ENCODE measurements around the gene CHD9NB.

CHD9NB gene

DNA sequence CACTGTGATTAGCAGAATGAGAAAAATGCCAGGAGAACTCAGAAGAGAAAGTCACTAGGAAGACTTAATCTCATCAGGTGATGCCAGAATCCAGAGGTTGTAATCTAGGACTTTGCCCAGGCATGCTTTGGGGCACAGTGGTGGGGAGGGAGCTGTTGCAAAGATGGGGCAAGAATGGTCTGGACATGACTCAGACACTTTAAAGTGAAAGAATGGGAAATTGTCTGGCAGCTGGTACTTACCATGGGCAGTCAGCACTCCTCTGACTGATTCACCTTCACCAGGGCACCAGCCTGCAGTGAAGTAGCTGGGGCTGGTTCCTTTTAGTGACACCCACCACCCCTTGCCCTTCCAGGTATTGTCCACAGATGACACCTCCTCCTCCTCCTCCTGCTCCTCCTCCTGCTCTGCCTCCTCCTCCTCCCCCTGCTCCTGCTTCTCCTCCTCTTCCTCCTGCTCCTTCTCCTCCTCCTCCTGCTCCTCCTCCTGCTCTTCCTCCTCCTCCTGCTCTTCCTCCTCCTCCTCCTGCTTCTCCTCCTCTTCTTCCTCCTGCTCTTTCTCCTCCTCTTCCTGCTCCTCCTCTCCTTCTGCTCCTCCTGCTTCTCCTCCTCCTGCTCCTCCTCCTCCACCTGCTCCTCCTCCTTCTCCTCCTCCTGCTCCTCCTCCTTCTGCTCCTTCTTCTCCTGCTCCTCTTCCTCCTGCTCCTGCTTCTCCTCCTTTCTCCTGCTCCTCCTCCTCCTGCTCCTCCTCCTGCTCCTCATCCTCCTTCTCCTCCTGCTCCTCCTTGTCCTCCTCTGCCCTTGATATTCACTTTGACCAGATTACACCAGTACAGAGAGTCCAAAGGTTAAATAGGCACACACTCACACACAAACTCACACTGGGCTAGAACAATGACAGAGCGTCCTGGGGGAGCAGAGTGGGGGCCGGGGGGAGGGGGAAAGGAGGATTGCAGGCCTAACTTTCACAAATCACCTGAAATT lies at the start of gene CHD9NB:
Gene CHD9NB (minus strand): TSS at position 379 of the 983 bp plus-strand sequence. CDS start 8,739 bp downstream, outside the sequence.
- DNase-seq (ENCODE audit: low spot score in 2 of 2), result no peak
- Mint-ChIP-seq H3K4me3 (no peak within 1 kb of the TSS), H3K27ac (ENCODE audit: low read depth) (no peak within 1 kb of the TSS), H3K9me3 (no peaks in the 10 kb centered on the region), H3K27me3 (no peaks in the 10 kb centered on the region), H3K4me1 (peaks cover 24% of the 10 kb centered on the region), H3K36me3 (ENCODE audit: insufficient read depth) (peaks cover 1% of the 10 kb centered on the region)
- ATAC-seq (replicated peaks; ENCODE audit: extremely low read depth, poor library complexity, severe bottlenecking), result no peak

GRCh38 chr16:53100889-53101288 lies 48.2 kb upstream of the CHD9NB start:
- H3K27ac Mint-ChIP-seq (ENCODE audit: low read depth), result no peak overlapping the region
- peaks cover 29% of the 10 kb centered on the region for H3K4me1 Mint-ChIP-seq
- H3K9me3 Mint-ChIP-seq, result no peaks in the 10 kb centered on the region
- peaks cover 8% of the 10 kb centered on the region for H3K36me3 Mint-ChIP-seq (ENCODE audit: insufficient read depth)
- no peak overlapping the region for H3K4me3 Mint-ChIP-seq
- H3K27me3 Mint-ChIP-seq, result no peaks in the 10 kb centered on the region
- ATAC-seq (replicated peaks; ENCODE audit: extremely low read depth, poor library complexity, severe bottlenecking) (no peak), DNase-seq (ENCODE audit: low spot score in 2 of 2) (no peak)

DNA sequence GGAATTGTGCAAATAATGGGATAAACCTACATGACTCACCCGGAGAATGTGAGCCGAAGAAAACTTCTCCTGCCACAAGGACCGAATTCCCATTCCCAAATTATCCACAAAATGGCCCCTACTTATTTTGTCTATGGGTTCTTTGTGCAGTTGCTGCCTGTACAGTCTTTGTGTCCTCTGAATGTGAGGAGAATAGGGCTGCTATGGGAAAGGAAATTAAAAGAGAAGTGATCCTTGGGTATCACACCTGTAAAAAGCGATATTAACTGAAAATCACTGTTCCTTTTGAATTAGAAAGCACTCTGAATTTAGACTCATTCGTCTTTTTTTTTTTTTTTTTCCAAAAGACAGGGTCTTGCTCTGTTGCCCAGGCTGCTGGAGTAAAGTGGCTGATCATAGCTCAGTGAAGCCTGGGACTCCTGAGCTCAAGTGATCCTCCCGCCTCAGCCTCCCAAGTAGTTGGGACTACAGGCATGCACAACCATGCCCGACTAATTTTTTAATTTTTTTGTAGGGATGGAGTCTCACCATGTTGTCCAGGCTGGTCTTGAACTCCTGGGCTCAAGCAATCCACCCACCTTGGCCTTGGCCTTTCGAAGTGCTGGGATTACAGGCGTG lies 47.5 kb upstream of the CHD9NB start:
- Mint-ChIP-seq H3K9me3 (no peaks in the 10 kb centered on the region), H3K27me3 (no peaks in the 10 kb centered on the region), H3K4me3 (peak overlapping the region; percentile 79), H3K4me1 (peaks cover 29% of the 10 kb centered on the region), H3K36me3 (ENCODE audit: insufficient read depth) (peaks cover 8% of the 10 kb centered on the region), H3K27ac (ENCODE audit: low read depth) (no peak overlapping the region)
- ATAC-seq (replicated peaks; ENCODE audit: extremely low read depth, poor library complexity, severe bottlenecking) (no peak), DNase-seq (ENCODE audit: low spot score in 2 of 2) (no peak)

GRCh38 chr16:53099318-53100130 lies 46.8 kb upstream of the CHD9NB start:
- Mint-ChIP-seq H3K4me3 (peak overlapping the region; percentile 79), H3K27ac (ENCODE audit: low read depth) (peak overlapping the region; percentile 96), H3K27me3 (no peaks in the 10 kb centered on the region), H3K9me3 (no peaks in the 10 kb centered on the region), H3K36me3 (ENCODE audit: insufficient read depth) (peaks cover 8% of the 10 kb centered on the region), H3K4me1 (peaks cover 29% of the 10 kb centered on the region)
- DNase-seq (ENCODE audit: low spot score in 2 of 2) (peak; percentile 18 to 45), ATAC-seq (replicated peaks; ENCODE audit: extremely low read depth, poor library complexity, severe bottlenecking) (peak; percentile 79)

- peak; percentile 74 for ATAC-seq (replicated peaks; ENCODE audit: extremely low read depth, poor library complexity, severe bottlenecking)
- DNase-seq (ENCODE audit: low spot score in 2 of 2), result peak; percentile 22 to 42
- peak overlapping the region; percentile 96 for H3K27ac Mint-ChIP-seq (ENCODE audit: low read depth)
- no peaks in the 10 kb centered on the region for H3K9me3 Mint-ChIP-seq
- H3K4me1 Mint-ChIP-seq, result peaks cover 29% of the 10 kb centered on the region
- peak overlapping the region; percentile 79 for H3K4me3 Mint-ChIP-seq
- H3K27me3 Mint-ChIP-seq, result no peaks in the 10 kb centered on the region
- peaks cover 8% of the 10 kb centered on the region for H3K36me3 Mint-ChIP-seq (ENCODE audit: insufficient read depth)
Measured at GRCh38 chr16:53098526-53099317, 46.0 kb upstream of the CHD9NB start.

- no peaks in the 10 kb centered on the region for H3K9me3 Mint-ChIP-seq
- no peak overlapping the region for H3K4me3 Mint-ChIP-seq
- peaks cover 34% of the 10 kb centered on the region for H3K4me1 Mint-ChIP-seq
- H3K27me3 Mint-ChIP-seq, result no peaks in the 10 kb centered on the region
- DNase-seq (ENCODE audit: low spot score in 2 of 2) (no peak), ATAC-seq (replicated peaks; ENCODE audit: extremely low read depth, poor library complexity, severe bottlenecking) (no peak)
- peak overlapping the region; percentile 96 for H3K27ac Mint-ChIP-seq (ENCODE audit: low read depth)
- H3K36me3 Mint-ChIP-seq (ENCODE audit: insufficient read depth), result peaks cover 8% of the 10 kb centered on the region
Measured at GRCh38 chr16:53097190-53097589, 44.5 kb upstream of the CHD9NB start.

DNA sequence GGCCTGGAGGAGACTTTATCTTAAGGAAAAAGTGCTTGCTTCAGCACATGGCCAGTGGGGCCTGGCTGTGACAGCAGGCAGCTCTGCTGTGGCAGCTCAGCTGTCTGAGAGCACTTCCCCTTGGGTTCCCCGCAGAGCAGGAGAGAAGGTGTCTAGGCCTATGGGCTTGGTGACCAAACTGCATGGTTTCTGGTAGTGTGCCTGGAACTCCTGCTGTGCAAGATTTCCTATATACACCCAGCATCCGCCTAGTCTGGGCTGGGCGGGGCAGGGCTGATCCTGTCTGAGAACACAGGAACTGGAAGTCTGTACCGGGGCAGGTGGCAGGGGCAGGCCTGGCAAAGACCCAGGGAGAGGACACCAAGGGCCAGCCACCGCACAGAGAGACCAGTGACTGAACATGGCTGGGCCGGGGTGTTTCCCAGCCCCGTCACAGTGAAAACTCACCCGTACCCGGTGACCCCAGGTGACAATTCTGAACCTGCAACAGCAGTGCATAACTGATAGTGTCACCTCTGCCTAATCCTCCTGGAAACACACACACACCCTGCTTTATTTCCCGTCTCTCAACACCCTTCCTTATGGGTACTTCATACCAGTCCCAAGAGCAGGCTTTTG lies 41.4 kb upstream of the CHD9NB start:
- peaks cover 3% of the 10 kb centered on the region for H3K36me3 Mint-ChIP-seq (ENCODE audit: insufficient read depth)
- H3K9me3 Mint-ChIP-seq, result no peaks in the 10 kb centered on the region
- ATAC-seq (replicated peaks; ENCODE audit: extremely low read depth, poor library complexity, severe bottlenecking) (no peak), DNase-seq (ENCODE audit: low spot score in 2 of 2) (peak in 1 of 2 donors; percentile 9)
- no peaks in the 10 kb centered on the region for H3K27me3 Mint-ChIP-seq
- no peak overlapping the region for H3K27ac Mint-ChIP-seq (ENCODE audit: low read depth)
- H3K4me3 Mint-ChIP-seq, result no peak overlapping the region
- H3K4me1 Mint-ChIP-seq, result peaks cover 49% of the 10 kb centered on the region

GRCh38 chr16:53093162-53093744 lies 40.6 kb upstream of the CHD9NB start:
- DNase-seq (ENCODE audit: low spot score in 2 of 2), result no peak
- Mint-ChIP-seq H3K27ac (ENCODE audit: low read depth) (no peak overlapping the region), H3K4me1 (peaks cover 41% of the 10 kb centered on the region)

DNA sequence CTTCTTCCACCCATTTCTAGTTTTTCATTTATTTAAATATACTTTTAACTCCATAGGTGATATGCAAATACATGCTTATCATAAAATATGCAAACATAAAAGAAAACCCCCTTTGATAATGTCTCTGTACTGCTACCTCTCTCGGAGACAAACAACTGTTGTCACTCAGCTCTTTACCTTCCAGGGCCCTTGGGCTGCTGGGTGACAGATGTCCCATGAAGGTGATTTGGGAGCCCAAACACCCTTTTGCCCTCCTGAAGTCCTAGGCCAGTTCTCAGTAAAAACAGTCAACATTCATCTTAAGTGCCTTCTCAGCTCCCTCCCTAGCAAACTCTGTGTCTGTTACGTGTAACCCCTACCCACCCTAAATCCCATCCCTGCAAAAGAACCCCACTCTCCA lies 39.6 kb upstream of the CHD9NB start:
- ATAC-seq (replicated peaks; ENCODE audit: extremely low read depth, poor library complexity, severe bottlenecking), result no peak
- H3K36me3 Mint-ChIP-seq (ENCODE audit: insufficient read depth), result peaks cover 2% of the 10 kb centered on the region
- H3K27ac Mint-ChIP-seq (ENCODE audit: low read depth), result no peak overlapping the region
- no peaks in the 10 kb centered on the region for H3K27me3 Mint-ChIP-seq
- no peaks in the 10 kb centered on the region for H3K9me3 Mint-ChIP-seq
- no peak for DNase-seq (ENCODE audit: low spot score in 2 of 2)
- H3K4me3 Mint-ChIP-seq, result no peak overlapping the region
- H3K4me1 Mint-ChIP-seq, result peaks cover 39% of the 10 kb centered on the region

More at GRCh38 chr16:53093162-53093744, 40.6 kb upstream of the CHD9NB start:
- Mint-ChIP-seq H3K4me3 (no peak overlapping the region), H3K36me3 (ENCODE audit: insufficient read depth) (no peaks in the 10 kb centered on the region), H3K9me3 (no peaks in the 10 kb centered on the region), H3K27me3 (no peaks in the 10 kb centered on the region)
- no peak for ATAC-seq (replicated peaks; ENCODE audit: extremely low read depth, poor library complexity, severe bottlenecking)

DNA sequence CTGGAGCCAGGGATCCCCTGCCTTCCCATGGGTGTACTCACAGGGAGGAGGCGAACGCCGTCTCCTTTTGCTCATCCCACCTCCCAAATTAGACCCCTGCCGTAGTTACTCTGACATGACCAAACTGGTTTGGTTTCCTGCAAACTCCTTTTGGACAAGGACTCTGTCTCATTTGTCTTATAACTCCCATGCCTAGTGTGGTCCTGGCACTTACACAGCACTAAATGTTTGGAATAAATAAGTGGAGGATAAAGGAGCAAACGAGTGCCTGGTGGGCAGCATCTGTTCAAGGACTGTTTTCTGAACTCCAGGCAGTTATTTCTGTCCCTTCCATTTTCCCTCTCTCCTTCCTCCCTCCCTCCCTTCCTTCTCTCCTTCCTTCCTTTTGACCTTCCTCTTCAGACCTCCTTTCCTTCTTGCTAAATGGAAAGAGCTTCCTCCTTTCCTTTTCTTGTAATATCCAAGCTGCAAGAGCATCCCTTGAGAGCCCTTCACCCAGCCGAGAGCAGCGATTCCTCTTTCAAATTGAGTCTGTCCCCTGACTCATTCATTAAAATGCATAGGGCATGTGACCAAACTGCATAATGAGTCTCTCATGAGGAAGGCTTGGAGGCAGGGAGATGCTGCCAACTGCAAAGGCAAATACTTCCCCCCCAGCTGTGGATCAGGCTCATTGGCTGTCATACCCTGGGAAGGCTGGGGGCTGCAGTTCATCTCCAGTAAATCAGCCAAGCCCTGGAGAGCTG lies 38.9 kb upstream of the CHD9NB start:
- Mint-ChIP-seq H3K4me1 (peaks cover 40% of the 10 kb centered on the region), H3K27me3 (no peaks in the 10 kb centered on the region), H3K9me3 (no peaks in the 10 kb centered on the region), H3K4me3 (peak overlapping the region; percentile 61), H3K27ac (ENCODE audit: low read depth) (peak overlapping the region; percentile 56), H3K36me3 (ENCODE audit: insufficient read depth) (peaks cover 2% of the 10 kb centered on the region)
- DNase-seq (ENCODE audit: low spot score in 2 of 2) (no peak), ATAC-seq (replicated peaks; ENCODE audit: extremely low read depth, poor library complexity, severe bottlenecking) (no peak)

All from central memory CD8-positive, alpha-beta T cell (primary cell).